H1 (cell line): ENCODE data around the gene KCNMA1. TPM values are rescaled to one million over a fixed set of nuclear protein-coding genes. Genes with fewer than 3 reads are reported as not detected.

Source experiments
- CTCF ChIA-PET: fragments of 300-600 bp; sonication (Branson Sonifier 250); formaldehyde crosslinking; loops from one replicate; lab custom pipeline; 2021; ENCODE audit not compliant: partially characterized antibody; lab: Charles Lee
- POLR2A ChIA-PET: fragments of 300-600 bp; sonication (Branson Sonifier 250); formaldehyde crosslinking; loops from one replicate; lab custom pipeline; 2021; ENCODE audit warnings: inconsistent platforms; ENCODE audit not compliant: partially characterized antibody; lab: Charles Lee
- DNase-seq, 2 experiments: peaks; one replicate each; pipeline versions ENCODE4 v3.0.0 to v3.0.0-alpha.2; 2010 to 2022; ENCODE audit warnings: low spot score in 2 of 2, low read depth in 1 of 2, mixed read lengths in 1 of 2
- FAIRE-seq: peaks from 2 replicates; lab custom pipeline; 2011; peaks lifted over from hg19 to GRCh38; lab: Jason Lieb, UNC
- H2AFZ ChIP-seq: 2 replicates; pipeline ENCODE4 v1.8.1; 2012; ENCODE audit warnings: low read length, inconsistent platforms
- H2AK5ac ChIP-seq: 2 replicates; pipeline ENCODE4 v1.6.1; 2013; ENCODE audit warnings: low read depth, low read length
- H2BK120ac ChIP-seq: replicated peaks from 2 replicates; pipeline ENCODE3; 2013; ENCODE audit warnings: low read depth, low read length, inconsistent platforms
- H2BK12ac ChIP-seq: 2 replicates; pipeline ENCODE4 v1.6.1; 2013; ENCODE audit warnings: low read depth, low read length
- H2BK15ac ChIP-seq: 2 replicates; pipeline ENCODE4 v1.6.1; 2013; ENCODE audit warnings: low read length
- H2BK20ac ChIP-seq: 2 replicates; pipeline ENCODE4 v1.6.1; 2013; ENCODE audit warnings: low read length
- H2BK5ac ChIP-seq: 2 replicates; pipeline ENCODE4 v1.6.1; 2013; ENCODE audit warnings: low read depth, low read length
- H3K14ac ChIP-seq: 2 replicates; pipeline ENCODE4 v1.6.1; 2013; ENCODE audit warnings: inconsistent platforms; ENCODE audit not compliant: insufficient read length
- H3K18ac ChIP-seq: 2 replicates; pipeline ENCODE4 v1.6.1; 2013; ENCODE audit warnings: low read length; ENCODE audit errors: extremely low read depth
- H3K23ac ChIP-seq: 2 replicates; pipeline ENCODE4 v1.6.1; 2013; ENCODE audit warnings: inconsistent platforms; ENCODE audit not compliant: insufficient read length
- H3K23me2 ChIP-seq: 2 replicates; pipeline ENCODE4 v1.6.1; 2013; ENCODE audit warnings: low read depth, low read length
- H3K27ac ChIP-seq: 2 replicates; pipeline ENCODE4 v1.6.1; 2011; ENCODE audit warnings: low read depth, low read length, inconsistent platforms
- H3K27me3 ChIP-seq, 4 experiments: replicated peaks in 1 of 4; 1 replicate in 1 of 4; 2 replicates in 3 of 4; pipeline versions ENCODE4 v1.6.1 to v1.8.1; 2011 to 2013; ENCODE audit warnings: low read length in 3 of 4, mild to moderate bottlenecking in 3 of 4, inconsistent platforms in 2 of 4, mixed read lengths in 2 of 4, moderate library complexity in 1 of 4; ENCODE audit not compliant: control insufficient read depth in 3 of 4, insufficient read depth in 3 of 4; ENCODE audit errors: extremely low read depth in 1 of 4
- H3K36me3 ChIP-seq, 4 experiments: 2 replicates each; pipeline versions ENCODE4 v1.6.1 to v1.8.1; 2011 to 2013; ENCODE audit warnings: mild to moderate bottlenecking in 4 of 4, low read length in 3 of 4, moderate library complexity in 2 of 4, control low read depth in 1 of 4, inconsistent platforms in 1 of 4; ENCODE audit not compliant: insufficient read depth in 4 of 4, control insufficient read depth in 2 of 4
- H3K4ac ChIP-seq: replicated peaks from 2 replicates; pipeline ENCODE3; 2013; ENCODE audit warnings: low read length, low read depth, mixed read lengths, inconsistent platforms; ENCODE audit not compliant: insufficient read length
- H3K4me1 ChIP-seq, 4 experiments: replicated peaks in 1 of 4; 1 replicate in 1 of 4; 2 replicates in 3 of 4; pipeline versions ENCODE4 v1.6.1 to v1.8.1; 2011 to 2013; ENCODE audit warnings: low read length in 3 of 4, inconsistent platforms in 2 of 4, mixed read lengths in 1 of 4; ENCODE audit not compliant: insufficient read depth in 4 of 4, control insufficient read depth in 3 of 4
- H3K4me2 ChIP-seq, 2 experiments: 2 replicates each; pipeline versions ENCODE4 v1.6.1 to v1.8.1; 2011 to 2013; ENCODE audit warnings: low read depth in 2 of 2, low read length in 2 of 2, control low read depth in 1 of 2, inconsistent platforms in 1 of 2, mild to moderate bottlenecking in 1 of 2; ENCODE audit not compliant: insufficient read depth in 1 of 2
- H3K4me3 ChIP-seq, 4 experiments: fragments of 200-600, 300-600 bp in 1 of 4; sonication (generic), shearing (Covaris generic), sonication (Bioruptor Twin) in 1 of 4; 2 replicates each; pipeline versions ENCODE4 v1.5.1 to v1.8.1; 2011 to 2016; ENCODE audit warnings: low read length in 4 of 4, low read depth in 3 of 4, control low read depth in 2 of 4, inconsistent platforms in 2 of 4, mild to moderate bottlenecking in 2 of 4, mixed read lengths in 1 of 4, moderate library complexity in 1 of 4; ENCODE audit not compliant: insufficient read depth in 2 of 4; ENCODE audit errors: extremely low read depth in 1 of 4
- H3K56ac ChIP-seq: replicated peaks from 2 replicates; pipeline ENCODE3; 2013; ENCODE audit warnings: low read depth, mild to moderate bottlenecking, mixed read lengths, low read length, inconsistent platforms; ENCODE audit not compliant: insufficient read length
- H3K79me1 ChIP-seq: 2 replicates; pipeline ENCODE4 v1.6.1; 2013; ENCODE audit warnings: low read depth, low read length, control low read depth
- H3K79me2 ChIP-seq, 2 experiments: 2 replicates each; pipeline versions ENCODE4 v1.6.1 to v1.8.1; 2012 to 2013; ENCODE audit warnings: low read length in 2 of 2, mild to moderate bottlenecking in 2 of 2, inconsistent platforms in 1 of 2; ENCODE audit not compliant: insufficient read depth in 2 of 2, control insufficient read depth in 1 of 2
- H3K9ac ChIP-seq, 4 experiments: replicated peaks in 1 of 4; 1 replicate in 1 of 4; 2 replicates in 3 of 4; pipeline versions ENCODE4 v1.6.1 to v1.8.1; 2011 to 2013; ENCODE audit warnings: low read depth in 3 of 4, low read length in 3 of 4, control low read depth in 2 of 4, mild to moderate bottlenecking in 2 of 4, moderate library complexity in 2 of 4, inconsistent platforms in 1 of 4; ENCODE audit errors: extremely low read depth in 1 of 4
- H3K9me3 ChIP-seq, 2 experiments: 2 replicates each; pipeline versions ENCODE4 v1.6.1 to v1.8.1; 2012 to 2013; ENCODE audit warnings: mild to moderate bottlenecking in 2 of 2, moderate library complexity in 2 of 2, control low read depth in 1 of 2, inconsistent platforms in 1 of 2, low read depth in 1 of 2, low read length in 1 of 2, mixed read lengths in 1 of 2; ENCODE audit not compliant: insufficient read depth in 2 of 2
- H4K20me1 ChIP-seq, 2 experiments: replicated peaks in 1 of 2; 2 replicates each; pipeline versions ENCODE3 to v1.8.1; 2011 to 2013; ENCODE audit warnings: inconsistent platforms in 2 of 2, low read length in 2 of 2, mild to moderate bottlenecking in 1 of 2; ENCODE audit not compliant: insufficient read depth in 2 of 2, control insufficient read depth in 1 of 2
- H4K5ac ChIP-seq: 2 replicates; pipeline ENCODE4 v1.6.1; 2013; ENCODE audit warnings: low read length, low read depth, mixed read lengths, inconsistent platforms; ENCODE audit not compliant: insufficient read length
- H4K8ac ChIP-seq: 2 replicates; pipeline ENCODE4 v1.8.0; 2013; ENCODE audit warnings: mild to moderate bottlenecking, moderate library complexity, low read length, inconsistent platforms; ENCODE audit not compliant: insufficient read depth; ENCODE audit errors: extremely low read depth
- H4K91ac ChIP-seq: replicated peaks from 2 replicates; pipeline ENCODE3; 2013; ENCODE audit warnings: low read length, mixed read lengths, inconsistent platforms; ENCODE audit not compliant: insufficient read length
- KDM5A ChIP-seq: fragments of 200-600 bp; IDR thresholded peaks from 2 replicates; pipeline ENCODE4 v1.7.1; 2012; ENCODE audit warnings: mild to moderate bottlenecking, low read length, inconsistent platforms, mixed read lengths
- MAFK ChIP-seq: IDR thresholded peaks from 2 replicates; pipeline ENCODE4 v1.6.1; 2012; ENCODE audit warnings: low read depth, mild to moderate bottlenecking, improper control_type of control experiment, low read length
- POLR2A ChIP-seq, 2 experiments: IDR thresholded peaks; 1 replicate in 1 of 2; 2 replicates in 1 of 2; pipeline ENCODE4 v1.6.1; 2011; ENCODE audit warnings: low read depth in 2 of 2, low read length in 2 of 2, mild to moderate bottlenecking in 2 of 2; ENCODE audit errors: control extremely low read depth in 1 of 2
- SP4 ChIP-seq: IDR thresholded peaks from 2 replicates; pipeline ENCODE4 v1.6.1; 2012; ENCODE audit warnings: low read length, inconsistent platforms
- polyA plus RNA-seq, 7 experiments: library from polyadenylated mRNA; depleted of rRNA in 3 of 7; stranded (reverse) in 5 of 7; unstranded in 2 of 7; fragments of >200 nt in 5 of 7; fragments of 200-250 nt in 2 of 7; gene quantifications; 1 replicate in 5 of 7; 2 replicates in 1 of 7; 4 replicates in 1 of 7; pipeline versions ENCODE4 v1.2.1 to v1.2.3, GENCODE V29; 2011 to 2013; ENCODE audit warnings: missing spikeins in 2 of 7, mixed read lengths in 2 of 7
- total RNA-seq: library from RNA; stranded (reverse); fragmentation: NEBNext Ultra II Directional; extraction: Animal tissue kit (Norgen Biotek cat#: 25700); gene quantifications from 2 replicates; pipeline ENCODE4 v1.2.1, GENCODE V29; 2021

The KCNMA1 gene
- total and polyA plus RNA-seq, 2 of the 8 experiments (the other 6 are each of a cell fraction or from before 2014, with no cell fraction given) = 10.2 to 11.1 TPM

- no peak overlapping the region for H4K8ac ChIP-seq
- FAIRE-seq (no peak), DNase-seq (no peak)
- CTCF ChIA-PET = interaction anchor here (0.6 to 3.2 kb wide), 8 partner anchors 9 to 331 kb away, joined by 3 to 14 read pairs (median 4); no protein-coding TSS in a partner anchor
- no peak overlapping the region for H2AFZ ChIP-seq
- no peak overlapping the region for H2BK15ac ChIP-seq
- no peaks in the 10 kb centered on the region for H3K9me3 ChIP-seq
- no peak overlapping the region for H4K91ac ChIP-seq
- peaks cover 0 to 8% (median 5%) of the 10 kb centered on the region in 4 experiments; a peak in 5 of 7 replicates for H3K4me1 ChIP-seq
- H3K56ac ChIP-seq = no peak overlapping the region
- no peak overlapping the region for H2AK5ac ChIP-seq
- no peak overlapping the region for H2BK120ac ChIP-seq
- no peak overlapping the region for H3K23ac ChIP-seq
- H3K4me2 ChIP-seq = no peak overlapping the region
- H3K14ac ChIP-seq = no peak overlapping the region
- H3K4ac ChIP-seq = no peak overlapping the region
- no peak overlapping the region for H4K5ac ChIP-seq
- H3K9ac ChIP-seq = no peak overlapping the region
- TF ChIP-seq SP4 = no peak
- no peak for TF ChIP-seq KDM5A
- TF ChIP-seq POLR2A (IDR thresholded peaks at IDR 0.05; ENCODE audit: control extremely low read depth in 1 of 2, low read depth in 2 of 2, low read length in 2 of 2) = no peak
- no peak for TF ChIP-seq MAFK
- H3K4me3 ChIP-seq = no peak overlapping the region
- H3K79me1 ChIP-seq = no peaks in the 10 kb centered on the region
- no peak overlapping the region for H2BK12ac ChIP-seq
- POLR2A ChIA-PET = interaction anchor here (0.7 kb wide), 1 partner anchor 37 kb away, joined by 4 read pairs; no protein-coding TSS in a partner anchor
- H2BK20ac ChIP-seq = no peak overlapping the region
- H4K20me1 ChIP-seq = no peaks in the 10 kb centered on the region
- H3K36me3 ChIP-seq = no peaks in the 10 kb centered on the region
- H3K18ac ChIP-seq = no peak overlapping the region
- no peaks in the 10 kb centered on the region for H3K23me2 ChIP-seq
- no peaks in the 10 kb centered on the region for H3K79me2 ChIP-seq
- no peaks in the 10 kb centered on the region for H3K27me3 ChIP-seq
- H2BK5ac ChIP-seq = no peak overlapping the region
- no peak overlapping the region for H3K27ac ChIP-seq
These were observed 250.4 kb downstream of the KCNMA1 start for GRCh38 chr10:77387247-77387646.
